OCI-M1 (cell line): ENCODE results near the gene ZBTB18.
A peak's percentile ranks its signal among the peaks of the same experiment; 100 is the strongest.

Experiments used
- DNase-seq: peaks from one replicate; lab custom pipeline; 2025; lab: John Stamatoyannopoulos, UW

The ZBTB18 gene

GRCh38 chr1:244063498-244063897, 12.4 kb downstream of the ZBTB18 start:
- no peak for DNase-seq

DNA sequence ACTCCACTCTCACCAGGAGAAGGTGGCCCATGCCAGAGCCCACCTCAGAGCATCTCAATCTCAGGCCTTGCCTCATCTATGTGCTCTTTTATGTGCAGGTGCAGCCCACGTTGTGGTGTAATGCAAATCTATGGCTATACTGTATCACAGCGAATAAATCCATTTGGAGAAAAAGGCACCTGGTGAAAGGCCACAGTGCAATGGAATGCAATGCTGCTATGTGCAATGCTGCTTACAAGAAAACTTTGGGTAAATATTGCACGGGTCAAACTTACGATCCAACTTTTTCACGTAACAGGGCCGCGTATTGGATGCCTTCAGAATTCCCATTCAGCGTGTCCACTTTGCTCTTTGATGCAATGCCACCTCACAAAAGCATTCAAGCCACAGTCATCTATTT, 13.5 kb downstream of the ZBTB18 start:
- DNase-seq = no peak

DNA sequence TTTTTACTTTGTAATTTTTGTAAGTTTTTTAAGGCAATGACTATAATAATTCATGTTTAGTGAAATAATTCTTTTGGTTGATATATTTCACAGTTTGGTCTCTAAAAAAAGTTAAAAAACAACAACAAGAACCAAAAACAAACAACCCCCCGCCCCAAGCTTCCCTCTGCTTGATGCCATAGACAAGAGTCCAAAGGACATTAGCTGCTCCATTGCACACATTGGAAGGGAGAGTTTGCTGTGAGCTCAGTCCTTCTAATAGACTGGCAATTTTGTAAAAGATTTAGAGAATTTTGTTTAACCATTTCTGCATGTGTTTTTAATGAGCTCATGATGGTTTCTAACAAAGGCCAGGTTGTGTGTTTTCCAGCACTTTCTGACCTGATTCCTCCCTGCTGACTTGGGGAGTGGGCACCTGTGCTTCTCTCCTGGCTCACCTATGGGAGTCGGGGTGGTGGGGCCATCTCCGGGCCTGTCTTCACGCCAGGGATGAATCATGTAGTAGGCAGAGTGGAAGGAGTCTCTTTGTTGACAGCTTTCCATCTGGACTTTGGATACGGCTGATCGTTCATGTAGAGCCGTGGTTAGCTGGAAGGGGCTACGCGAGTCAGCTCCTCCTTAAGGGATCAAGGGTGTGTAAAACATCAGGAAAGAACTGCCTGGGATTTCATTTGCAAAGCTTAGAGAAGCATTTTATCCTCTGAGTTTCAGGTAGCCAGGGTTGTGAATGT, 14.1 kb downstream of the ZBTB18 start:
- DNase-seq = no peak

GRCh38 chr1:244065960-244066388, 14.9 kb downstream of the ZBTB18 start:
- peak; percentile 42 for DNase-seq

- no peak for DNase-seq
Measured at GRCh38 chr1:244066954-244067716, 16.1 kb downstream of the ZBTB18 start.

DNA sequence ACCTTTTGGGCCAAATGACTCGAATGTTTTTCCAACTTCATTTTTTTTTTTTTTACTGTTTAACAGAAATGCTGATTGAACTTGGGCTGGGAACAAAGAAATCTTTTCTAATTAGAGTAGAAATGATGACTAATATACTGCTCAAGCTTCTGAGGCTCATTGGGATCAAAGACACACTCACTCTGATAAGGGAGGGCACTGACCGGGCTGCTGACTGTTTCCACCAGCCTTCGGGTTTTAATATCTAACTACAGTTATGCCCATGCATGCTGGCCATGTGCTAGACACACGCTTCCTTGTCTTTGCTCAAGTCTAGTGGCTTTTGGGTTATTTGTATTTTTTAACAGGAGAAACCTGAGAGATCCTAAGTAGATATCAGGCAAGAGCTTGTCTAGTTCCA, 16.8 kb downstream of the ZBTB18 start:
- DNase-seq = no peak

- no peak for DNase-seq
Measured at GRCh38 chr1:244068567-244068966, 17.5 kb downstream of the ZBTB18 start.

DNA sequence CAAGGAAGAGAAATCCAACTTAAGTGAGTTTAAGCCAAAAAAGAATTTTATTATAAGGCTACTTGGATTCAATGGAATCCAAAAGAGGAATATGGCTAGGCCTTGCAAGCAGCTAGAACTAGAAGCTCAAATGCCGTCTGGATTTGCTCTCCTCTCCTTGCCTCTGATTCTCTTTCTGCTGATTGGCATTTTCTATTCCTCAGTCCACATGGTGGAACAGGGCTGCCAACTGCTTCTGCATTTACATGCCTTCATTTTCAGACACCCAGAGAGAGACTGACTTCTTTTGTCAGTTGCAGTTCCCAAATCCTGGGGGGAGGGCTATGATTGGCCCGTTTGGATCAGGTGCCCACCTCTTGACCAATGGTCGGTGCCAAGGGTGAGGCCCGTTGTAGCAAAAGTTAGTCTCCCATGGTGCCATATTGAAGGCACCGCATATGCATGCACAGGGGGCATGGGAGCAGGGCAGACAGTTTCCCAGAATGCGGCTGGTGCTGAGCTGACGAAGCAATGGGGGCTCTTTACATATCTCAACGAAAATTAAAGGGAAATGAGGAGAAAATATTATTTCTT, 18.3 kb downstream of the ZBTB18 start:
- no peak for DNase-seq

DNA sequence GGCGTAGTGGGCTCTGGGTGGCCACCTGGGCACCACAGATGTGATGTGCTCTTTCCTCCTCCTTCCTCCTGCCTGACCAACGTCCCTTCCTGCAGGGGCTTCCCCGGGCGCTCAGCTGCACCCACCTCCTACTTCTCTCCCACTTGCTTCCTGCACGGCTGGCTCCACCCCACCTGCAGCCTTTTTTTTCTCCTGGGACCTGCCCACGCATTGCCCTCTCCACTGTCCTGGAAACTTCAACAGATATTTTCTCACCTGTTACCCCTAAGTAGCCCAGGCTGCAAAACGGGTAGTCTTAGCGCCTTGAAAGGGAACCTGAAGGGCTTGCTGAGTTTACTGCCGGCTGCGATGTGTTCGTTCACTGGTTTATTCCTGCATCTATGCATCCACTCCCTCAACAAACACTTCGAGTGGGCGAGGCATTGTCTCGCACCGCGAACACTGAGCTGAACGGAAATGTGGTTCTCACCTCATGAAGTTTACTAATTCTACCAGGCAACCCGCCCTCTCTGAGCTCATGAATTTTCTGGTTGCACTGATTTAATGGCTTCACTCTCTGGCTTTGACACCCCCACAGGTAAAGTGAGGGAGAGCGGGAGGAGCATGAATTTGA, 23.6 kb downstream of the ZBTB18 start:
- no peak for DNase-seq

DNA sequence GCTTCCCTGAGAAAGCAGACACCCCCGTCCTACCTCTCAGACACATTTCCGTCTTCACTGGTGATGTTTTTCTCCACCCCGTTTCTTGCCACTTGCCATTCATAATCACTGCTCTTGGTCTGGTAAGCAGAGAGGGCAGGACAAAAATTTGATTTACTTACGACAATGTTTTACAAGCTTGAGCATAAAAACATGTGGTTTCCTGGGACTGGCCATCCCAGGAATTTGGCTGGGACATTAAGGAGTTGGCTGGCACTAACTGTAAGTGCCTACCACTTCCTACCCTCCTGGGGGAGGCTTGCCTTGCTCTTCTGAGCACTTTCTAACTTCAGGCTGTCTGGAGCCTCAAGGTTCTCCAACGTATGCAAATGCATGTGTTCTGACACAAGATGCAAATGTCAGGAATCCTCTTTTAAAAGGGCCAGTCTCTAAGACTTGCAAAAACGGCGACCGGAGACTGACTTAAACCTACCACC, 24.2 kb downstream of the ZBTB18 start:
- DNase-seq = no peak

DNA sequence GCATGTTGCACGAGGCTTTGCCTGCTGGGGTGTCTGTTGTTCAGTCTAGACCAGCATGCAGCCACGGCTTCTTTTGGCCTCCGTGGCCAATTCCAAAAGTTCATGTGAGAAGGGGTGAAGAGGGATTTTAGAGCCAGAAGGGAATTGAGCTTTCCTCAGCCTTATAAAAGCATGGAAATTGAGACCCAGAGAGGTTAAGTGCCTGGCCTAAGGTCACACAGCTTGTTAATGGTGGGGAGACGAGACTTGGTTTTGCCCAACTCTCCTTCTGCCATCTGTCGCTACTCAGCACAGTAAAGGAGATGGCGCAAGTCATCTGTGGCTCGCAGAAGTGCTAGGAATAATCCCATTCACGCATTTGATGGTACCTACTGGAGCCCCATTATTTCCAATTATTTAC, 25.7 kb downstream of the ZBTB18 start:
- DNase-seq = no peak

DNA sequence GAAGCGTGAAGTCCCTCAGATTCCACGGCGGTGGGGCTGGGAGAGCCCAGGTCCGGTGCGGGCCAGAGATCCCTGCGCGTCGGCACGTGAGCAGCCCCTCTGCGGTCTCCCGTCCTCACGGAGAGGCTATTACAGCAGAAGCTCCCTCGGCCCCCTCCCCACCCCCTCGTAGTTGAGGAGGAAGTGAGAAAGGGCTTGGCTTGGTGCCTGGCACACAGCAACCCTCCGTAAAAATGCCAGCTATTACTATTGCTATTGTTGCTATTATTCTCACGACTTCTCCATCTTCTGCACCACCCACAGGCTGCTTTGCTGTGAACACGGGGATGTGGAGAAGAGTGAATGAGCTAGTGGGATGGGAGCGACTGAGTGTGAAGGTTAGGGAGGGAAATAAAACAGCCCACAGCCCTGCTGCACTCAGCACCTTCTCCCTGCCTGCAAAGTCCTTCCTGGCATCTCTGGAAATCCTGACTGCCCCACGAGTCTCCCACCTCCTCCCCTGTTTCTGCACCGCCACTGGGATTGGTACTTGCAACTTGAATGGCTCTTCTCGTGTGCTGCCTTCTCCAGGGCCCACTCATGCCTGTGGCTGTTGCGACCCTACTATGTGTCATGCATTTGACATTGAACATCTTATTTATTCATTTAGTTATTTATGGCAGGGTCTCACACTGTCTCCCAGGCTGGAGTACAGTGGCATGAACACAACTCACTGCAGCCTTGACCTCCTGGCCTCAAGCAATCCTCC, 26.6 kb downstream of the ZBTB18 start:
- no peak for DNase-seq

DNA sequence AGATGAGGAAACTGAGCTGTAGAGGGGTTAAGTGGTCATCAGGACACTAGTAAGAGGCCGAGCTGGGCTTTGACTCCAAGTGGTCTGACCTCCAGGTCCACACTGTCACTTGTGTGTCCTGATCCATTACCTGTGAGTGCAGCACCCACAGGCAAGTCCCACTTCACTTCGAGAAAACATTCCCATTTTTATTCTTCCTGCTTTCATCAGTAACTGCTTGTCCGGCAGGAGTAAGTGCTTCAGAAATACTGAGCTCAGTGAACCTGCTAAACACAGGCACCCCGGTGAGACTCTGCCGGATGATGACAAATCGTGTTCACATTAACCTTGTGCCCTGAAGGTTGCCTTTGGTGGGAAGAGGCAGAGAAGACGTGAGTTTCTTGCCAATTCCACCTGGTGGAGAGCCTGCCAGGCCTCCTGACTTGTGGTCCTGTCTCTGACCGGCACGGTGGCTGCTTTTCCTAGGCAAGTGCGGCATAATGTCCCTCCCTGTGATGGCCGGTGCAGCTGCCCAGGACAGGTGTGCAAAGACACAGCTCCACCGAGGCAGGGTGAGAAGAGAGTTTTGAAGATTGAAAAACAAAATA, 29.4 kb downstream of the ZBTB18 start:
- DNase-seq = no peak

- DNase-seq = no peak
Measured at GRCh38 chr1:244082969-244083368, 31.9 kb downstream of the ZBTB18 start.

- peak; percentile 17 for DNase-seq
Measured at GRCh38 chr1:244083383-244083943, 32.4 kb downstream of the ZBTB18 start.

- peak; percentile 73 for DNase-seq
Measured at GRCh38 chr1:244084763-244085162, 33.7 kb downstream of the ZBTB18 start.

- no peak for DNase-seq
Measured at GRCh38 chr1:244085891-244086290, 34.8 kb downstream of the ZBTB18 start.

DNA sequence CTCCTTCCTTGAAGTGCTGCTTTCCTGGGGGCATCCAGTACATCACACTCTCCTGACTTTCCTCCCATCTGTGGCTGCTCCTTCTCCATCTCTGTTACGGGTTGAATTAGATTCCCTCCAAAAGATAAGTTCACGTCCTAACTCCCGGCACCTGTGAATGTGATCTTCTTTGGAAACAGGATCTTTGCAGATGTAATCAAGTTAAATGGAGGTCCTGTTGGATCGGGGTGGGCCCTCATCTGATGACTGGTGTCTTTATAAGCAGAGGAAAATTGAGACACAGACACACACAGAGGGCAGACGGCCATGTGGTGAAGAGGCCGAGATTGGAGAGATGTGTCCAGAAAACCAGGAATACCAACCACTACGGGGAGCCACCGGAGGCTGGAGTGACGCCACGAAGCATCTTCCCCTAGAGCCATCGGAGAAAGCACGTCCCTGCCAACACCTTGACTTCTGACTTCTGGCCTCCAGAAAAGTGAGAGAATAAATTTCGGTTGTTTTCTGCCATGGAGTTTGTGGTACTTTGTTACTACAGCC, 36.0 kb downstream of the ZBTB18 start:
- DNase-seq = no peak

- DNase-seq = no peak
Measured at GRCh38 chr1:244087611-244088010, 36.5 kb downstream of the ZBTB18 start.

GRCh38 chr1:244088161-244088560, 37.1 kb downstream of the ZBTB18 start:
- no peak for DNase-seq

DNA sequence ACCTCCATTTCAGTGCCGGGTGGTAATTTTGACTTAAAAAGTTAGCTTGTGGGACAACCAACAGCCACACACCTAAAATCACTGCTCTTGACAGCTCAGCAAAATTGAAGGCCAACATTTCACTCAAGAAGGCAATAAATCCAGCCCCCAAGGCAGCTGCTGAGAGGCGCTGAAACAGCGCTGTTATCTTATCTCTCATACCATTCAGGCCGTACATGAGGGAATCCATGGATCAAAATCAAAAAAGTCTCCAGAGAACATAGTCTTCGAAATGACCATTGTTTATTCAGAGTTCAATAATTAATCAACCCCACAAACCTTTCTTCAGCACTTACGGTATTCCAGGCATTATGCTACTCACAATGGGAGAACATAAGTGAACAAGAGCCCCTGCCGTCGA, 38.5 kb downstream of the ZBTB18 start:
- no peak for DNase-seq
